ENCODE results near the gene ACTA1. TPM values are rescaled to one million over a fixed set of nuclear protein-coding genes. Genes with fewer than 3 reads are reported as not detected.

Gene ACTA1
- polyA plus RNA-seq, 1 donor (not counting 4 experiments of a cell fraction or from before 2014, with no cell fraction given): 0.05 TPM

DNA sequence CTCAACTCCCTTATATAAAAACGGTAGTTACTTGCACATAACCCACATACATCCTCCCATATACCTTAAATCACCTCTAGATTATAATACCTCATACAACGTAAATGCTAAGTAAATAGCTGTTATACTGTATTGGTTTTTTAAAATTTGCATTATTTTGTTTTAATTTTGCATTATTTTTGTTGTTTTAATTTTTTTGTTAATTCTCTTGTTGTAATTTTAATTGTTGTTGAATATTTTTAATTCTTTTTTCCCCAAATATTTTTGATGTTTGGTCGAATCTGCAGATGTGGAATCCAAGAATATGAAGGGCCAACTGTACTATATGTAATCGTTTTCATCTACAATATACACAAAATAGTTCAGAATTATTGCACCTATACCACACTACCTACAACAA lies 23.5 kb upstream of the ACTA1 start:
- H3K27me3 ChIP-seq (ENCODE audit: control insufficient read depth, extremely low read depth, insufficient read depth, low read length): no peaks in the 10 kb centered on the region
- H3K9me1 ChIP-seq (ENCODE audit: control insufficient read depth, extremely low read depth, insufficient read depth, low read length): no peaks in the 10 kb centered on the region
- no peak overlapping the region for H3K27ac ChIP-seq (ENCODE audit: control insufficient read depth, insufficient read depth, low read length)
- TF ChIP-seq, protein P1, sequence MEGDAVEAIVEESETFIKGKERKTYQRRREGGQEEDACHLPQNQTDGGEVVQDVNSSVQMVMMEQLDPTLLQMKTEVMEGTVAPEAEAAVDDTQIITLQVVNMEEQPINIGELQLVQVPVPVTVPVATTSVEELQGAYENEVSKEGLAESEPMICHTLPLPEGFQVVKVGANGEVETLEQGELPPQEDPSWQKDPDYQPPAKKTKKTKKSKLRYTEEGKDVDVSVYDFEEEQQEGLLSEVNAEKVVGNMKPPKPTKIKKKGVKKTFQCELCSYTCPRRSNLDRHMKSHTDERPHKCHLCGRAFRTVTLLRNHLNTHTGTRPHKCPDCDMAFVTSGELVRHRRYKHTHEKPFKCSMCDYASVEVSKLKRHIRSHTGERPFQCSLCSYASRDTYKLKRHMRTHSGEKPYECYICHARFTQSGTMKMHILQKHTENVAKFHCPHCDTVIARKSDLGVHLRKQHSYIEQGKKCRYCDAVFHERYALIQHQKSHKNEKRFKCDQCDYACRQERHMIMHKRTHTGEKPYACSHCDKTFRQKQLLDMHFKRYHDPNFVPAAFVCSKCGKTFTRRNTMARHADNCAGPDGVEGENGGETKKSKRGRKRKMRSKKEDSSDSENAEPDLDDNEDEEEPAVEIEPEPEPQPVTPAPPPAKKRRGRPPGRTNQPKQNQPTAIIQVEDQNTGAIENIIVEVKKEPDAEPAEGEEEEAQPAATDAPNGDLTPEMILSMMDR (optimal IDR thresholded peaks at IDR 0.05 in 1 of 3, IDR thresholded peaks at IDR 0.05 in 1 of 3, conservative IDR thresholded peaks at IDR 0.05 in 1 of 3; ENCODE audit: extremely low read depth in 1 of 3, insufficient read depth in 2 of 3, low read length in 3 of 3): no peak
- TF ChIP-seq EZH2 (IDR thresholded peaks at IDR 0.05; ENCODE audit: low read length): no peak
- H4K20me1 ChIP-seq (ENCODE audit: control insufficient read depth, extremely low read depth, insufficient read depth, low read length): no peaks in the 10 kb centered on the region
- FAIRE-seq (no peak), DNase-seq (ENCODE audit: low read depth, low spot score) (no peak)
- H3K4me2 ChIP-seq (ENCODE audit: control insufficient read depth, extremely low read depth, insufficient read depth, low read depth, low read length): no peak overlapping the region
- no peak overlapping the region for H3K4me3 ChIP-seq (ENCODE audit: control insufficient read depth in 2 of 3, extremely low read depth in 1 of 3, insufficient read depth in 2 of 3, low read depth in 1 of 3, low read length in 3 of 3)
- no peak overlapping the region for H2AFZ ChIP-seq (ENCODE audit: control insufficient read depth, low read length)
- H3K79me2 ChIP-seq (ENCODE audit: control insufficient read depth, insufficient read depth, low read length): no peaks in the 10 kb centered on the region
- H3K9ac ChIP-seq (ENCODE audit: control insufficient read depth, extremely low read depth, insufficient read depth, low read length): no peak overlapping the region
- peaks cover 13% of the 10 kb centered on the region in 2 experiments for H3K36me3 ChIP-seq (ENCODE audit: control insufficient read depth in 2 of 2, extremely low read depth in 1 of 2, insufficient read depth in 2 of 2, low read length in 2 of 2)
- dilution Hi-C loops (cut with MboI; ENCODE audit: extremely low pct_ligation_motif_present, low sequenced_read_pairs): no loop called here
- H3K9me3 ChIP-seq (ENCODE audit: control insufficient read depth, low read depth, low read length): no peaks in the 10 kb centered on the region
- H3K4me1 ChIP-seq (ENCODE audit: control insufficient read depth, extremely low read depth, insufficient read depth, low read length): no peaks in the 10 kb centered on the region

DNA sequence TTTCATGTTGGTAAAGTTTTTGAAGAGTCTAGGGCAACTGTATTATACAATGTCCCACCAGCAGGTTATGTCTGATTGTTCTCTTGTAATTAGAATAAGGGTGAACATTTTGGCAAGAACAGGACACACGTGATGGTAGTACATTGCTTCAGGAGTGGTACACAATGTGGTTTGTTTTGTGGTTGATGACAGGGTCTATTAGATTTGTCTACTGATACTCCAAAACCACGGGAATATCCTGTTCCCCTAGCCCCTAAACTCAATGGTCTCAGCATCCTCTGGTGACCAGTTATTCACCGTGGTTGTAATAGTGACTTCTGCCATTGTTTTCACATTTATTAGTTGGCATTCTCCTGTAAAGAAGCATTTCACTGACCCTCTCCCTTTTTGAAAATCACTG lies 22.1 kb upstream of the ACTA1 start:
- TF ChIP-seq EZH2 (IDR thresholded peaks at IDR 0.05; ENCODE audit: low read length): no peak
- TF ChIP-seq, protein P1 (optimal IDR thresholded peaks at IDR 0.05 in 1 of 3, IDR thresholded peaks at IDR 0.05 in 1 of 3, conservative IDR thresholded peaks at IDR 0.05 in 1 of 3; ENCODE audit: extremely low read depth in 1 of 3, insufficient read depth in 2 of 3, low read length in 3 of 3): no peak
- H3K9ac ChIP-seq (ENCODE audit: control insufficient read depth, extremely low read depth, insufficient read depth, low read length): no peak overlapping the region
- H3K4me1 ChIP-seq (ENCODE audit: control insufficient read depth, extremely low read depth, insufficient read depth, low read length): no peaks in the 10 kb centered on the region
- no peaks in the 10 kb centered on the region for H3K9me3 ChIP-seq (ENCODE audit: control insufficient read depth, low read depth, low read length)
- DNase-seq (ENCODE audit: low read depth, low spot score) (no peak), FAIRE-seq (no peak)
- H3K4me2 ChIP-seq (ENCODE audit: control insufficient read depth, extremely low read depth, insufficient read depth, low read depth, low read length): no peak overlapping the region
- H2AFZ ChIP-seq (ENCODE audit: control insufficient read depth, low read length): no peak overlapping the region
- H3K79me2 ChIP-seq (ENCODE audit: control insufficient read depth, insufficient read depth, low read length): no peaks in the 10 kb centered on the region
- H3K27ac ChIP-seq (ENCODE audit: control insufficient read depth, insufficient read depth, low read length): no peak overlapping the region
- no peaks in the 10 kb centered on the region for H3K9me1 ChIP-seq (ENCODE audit: control insufficient read depth, extremely low read depth, insufficient read depth, low read length)
- H3K4me3 ChIP-seq (ENCODE audit: control insufficient read depth in 2 of 3, extremely low read depth in 1 of 3, insufficient read depth in 2 of 3, low read depth in 1 of 3, low read length in 3 of 3): no peak overlapping the region
- dilution Hi-C loops (cut with MboI; ENCODE audit: extremely low pct_ligation_motif_present, low sequenced_read_pairs): no loop called here
- no peaks in the 10 kb centered on the region for H3K27me3 ChIP-seq (ENCODE audit: control insufficient read depth, extremely low read depth, insufficient read depth, low read length)
- H3K36me3 ChIP-seq (ENCODE audit: control insufficient read depth in 2 of 2, extremely low read depth in 1 of 2, insufficient read depth in 2 of 2, low read length in 2 of 2): peaks cover 9 to 14% of the 10 kb centered on the region in 2 experiments
- H4K20me1 ChIP-seq (ENCODE audit: control insufficient read depth, extremely low read depth, insufficient read depth, low read length): no peaks in the 10 kb centered on the region
